Stimulated activated CD4-positive, alpha-beta T cell treated with anti-CD3 and anti-CD28 coated beads, Interleukin-1b, Interleukin-23, amount 100 ng/mL, for 48 hours (primary cell): ENCODE results near the gene CDCA8.

Experiments
- DNase-seq: peaks from one replicate; pipeline ENCODE4 v3.0.0-alpha.2; 2020

The CDCA8 gene

GRCh38 chr1:37692078-37692833, at the start of gene CDCA8:
Gene CDCA8 (plus strand): TSS chr1:37692516. CDS start chr1:37692691, 175 bp downstream.
- peak; percentile 99 for DNase-seq

DNA sequence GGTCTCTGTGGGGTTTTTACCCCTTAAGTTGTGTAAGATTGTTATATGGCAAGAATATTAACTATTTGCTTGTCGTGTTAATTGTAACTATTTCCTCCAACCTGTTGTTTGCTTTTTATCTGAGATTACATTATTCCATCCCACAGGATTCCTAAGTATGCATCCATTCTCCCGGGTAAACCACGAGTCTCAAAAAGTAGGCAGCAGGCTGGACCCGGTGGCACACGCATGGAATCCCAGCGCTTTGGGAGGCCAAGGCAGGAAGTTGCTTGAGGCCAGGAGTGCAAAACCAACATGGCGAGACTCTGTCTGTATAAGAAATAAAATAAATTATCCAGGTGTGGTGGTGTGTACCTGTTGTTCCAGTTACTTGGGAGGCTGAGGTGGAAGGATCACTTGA, 45.0 kb upstream of the CDCA8 start:
- no peak for DNase-seq

- DNase-seq, result no peak
These were observed 42.1 kb upstream of the CDCA8 start for GRCh38 chr1:37650173-37650572.

DNA sequence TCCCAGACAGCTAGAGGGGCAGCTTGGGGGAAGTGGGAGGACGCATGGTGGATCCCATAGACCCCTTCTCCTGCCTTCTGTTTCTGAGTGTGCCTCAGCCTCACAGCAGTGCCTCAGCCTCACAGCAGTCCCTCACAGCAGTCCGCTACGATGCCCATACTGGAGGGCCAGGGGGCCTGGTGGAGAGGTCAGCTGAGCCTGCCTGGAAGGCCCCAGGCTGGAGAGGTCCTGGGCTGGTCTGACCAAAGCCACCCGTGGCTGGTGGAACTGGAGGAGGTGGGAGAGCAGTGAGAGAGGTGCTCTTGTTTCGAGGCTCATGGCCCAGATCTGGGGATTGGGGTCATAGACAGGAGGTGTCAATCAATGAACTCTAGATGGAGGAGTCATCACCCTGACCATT, 41.6 kb upstream of the CDCA8 start:
- DNase-seq, result no peak

- DNase-seq, result no peak
These were observed 40.5 kb upstream of the CDCA8 start for GRCh38 chr1:37651803-37652202.

DNA sequence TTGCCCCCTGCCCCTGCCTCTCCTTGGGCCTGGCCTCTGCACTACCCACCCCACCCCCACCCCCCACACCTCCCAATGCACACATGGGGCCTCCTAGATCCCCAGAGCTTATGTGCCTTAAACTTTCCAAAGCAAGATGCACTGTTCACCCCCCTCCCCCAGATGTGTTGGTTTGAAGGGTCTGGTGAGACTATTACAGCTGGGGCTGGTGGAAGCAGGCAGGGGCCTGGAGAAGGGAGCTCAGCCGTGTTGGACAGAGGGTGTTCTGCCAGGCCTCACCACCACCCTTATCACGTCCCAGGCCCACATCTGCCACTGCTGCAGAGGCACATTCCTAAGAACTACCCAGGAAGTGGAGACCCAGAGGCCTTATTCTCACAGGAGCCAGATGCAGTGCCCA, 39.3 kb upstream of the CDCA8 start:
- DNase-seq, result no peak

DNA sequence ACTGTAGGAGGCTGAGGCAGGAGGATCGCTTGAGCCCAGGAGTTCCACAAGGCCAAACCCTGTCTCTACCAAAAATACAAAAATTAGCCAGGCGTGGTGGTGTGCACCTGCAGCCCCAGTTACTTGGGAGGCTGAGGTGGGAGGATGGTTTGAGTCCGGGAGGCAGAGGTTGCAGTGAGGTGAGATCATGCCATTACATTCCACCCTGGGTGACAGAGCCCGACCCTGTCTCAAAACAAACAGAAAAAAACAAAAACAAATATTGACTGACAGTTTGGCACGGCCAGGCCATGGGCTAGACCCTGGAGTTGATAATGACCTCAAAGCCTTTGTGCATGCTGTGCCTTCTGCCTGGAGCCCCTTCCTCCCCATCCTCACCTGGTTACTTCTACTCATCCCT, 38.4 kb upstream of the CDCA8 start:
- no peak for DNase-seq

DNA sequence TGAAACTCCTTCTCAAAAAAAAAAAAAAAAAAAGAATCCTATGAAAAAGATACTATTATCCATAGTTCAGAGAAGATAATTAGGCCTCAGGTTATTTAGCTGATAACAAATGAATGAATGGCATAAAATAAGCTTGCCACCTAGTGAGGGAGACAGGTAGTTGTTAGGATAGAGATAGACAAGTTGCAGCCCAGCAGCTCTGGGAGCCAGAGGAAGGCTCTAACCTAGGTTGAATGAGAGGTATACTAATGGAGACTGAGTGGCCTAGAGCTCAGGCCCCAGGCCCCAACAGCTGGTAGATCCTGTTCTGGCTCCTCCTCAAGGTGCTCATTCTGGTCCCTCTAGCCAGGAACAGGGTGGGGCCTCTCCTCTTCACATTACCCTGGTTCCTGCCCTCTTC, 37.0 kb upstream of the CDCA8 start:
- DNase-seq, result no peak

GRCh38 chr1:37656026-37656425, 36.3 kb upstream of the CDCA8 start:
- DNase-seq, result no peak

GRCh38 chr1:37656881-37657280, 35.4 kb upstream of the CDCA8 start:
- no peak for DNase-seq

- no peak for DNase-seq
These were observed 34.5 kb upstream of the CDCA8 start for GRCh38 chr1:37657620-37658412.

DNA sequence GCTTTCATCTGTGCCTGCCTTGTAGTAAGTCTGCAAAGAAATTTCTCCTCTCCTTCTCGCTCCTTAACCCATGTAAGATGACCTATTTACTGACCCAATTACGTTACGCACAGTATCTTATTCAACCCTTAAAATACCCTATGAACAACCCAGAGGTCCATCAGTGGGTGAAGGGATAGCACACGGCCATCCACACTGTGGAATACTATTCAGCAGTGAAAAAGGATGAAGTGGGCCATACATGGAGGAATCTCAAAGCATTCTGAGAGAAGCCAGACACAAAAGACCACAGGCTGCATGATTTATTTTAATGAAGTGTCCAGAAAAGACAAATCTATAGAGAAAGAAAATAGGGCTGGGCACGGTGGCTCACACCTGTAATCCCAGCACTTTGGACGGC, 33.8 kb upstream of the CDCA8 start:
- DNase-seq, result no peak

- no peak for DNase-seq
These were observed 31.7 kb upstream of the CDCA8 start for GRCh38 chr1:37660664-37661063.

DNA sequence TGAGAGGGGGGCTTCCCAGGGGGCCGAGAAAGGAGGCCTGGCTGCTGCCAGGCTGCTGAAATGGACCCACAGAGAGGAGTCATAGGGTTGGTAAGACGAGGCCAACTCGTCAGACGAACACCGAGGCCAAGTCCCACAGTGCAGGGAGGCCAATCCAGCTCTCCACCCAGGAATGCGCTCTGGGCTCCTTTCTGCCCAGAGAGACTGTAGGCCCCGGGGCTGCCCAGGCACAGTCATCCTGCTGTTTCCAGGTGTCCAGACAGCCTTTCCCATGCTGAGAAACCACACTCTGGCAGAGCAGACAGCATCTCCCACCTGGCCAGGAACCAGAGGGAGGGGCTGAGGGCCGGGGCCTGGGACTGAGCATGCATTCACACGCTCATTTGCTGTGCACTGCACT, 30.9 kb upstream of the CDCA8 start:
- DNase-seq, result no peak

GRCh38 chr1:37662031-37662755, 30.1 kb upstream of the CDCA8 start:
- no peak for DNase-seq

GRCh38 chr1:37663426-37664000, 28.8 kb upstream of the CDCA8 start:
- DNase-seq, result no peak

DNA sequence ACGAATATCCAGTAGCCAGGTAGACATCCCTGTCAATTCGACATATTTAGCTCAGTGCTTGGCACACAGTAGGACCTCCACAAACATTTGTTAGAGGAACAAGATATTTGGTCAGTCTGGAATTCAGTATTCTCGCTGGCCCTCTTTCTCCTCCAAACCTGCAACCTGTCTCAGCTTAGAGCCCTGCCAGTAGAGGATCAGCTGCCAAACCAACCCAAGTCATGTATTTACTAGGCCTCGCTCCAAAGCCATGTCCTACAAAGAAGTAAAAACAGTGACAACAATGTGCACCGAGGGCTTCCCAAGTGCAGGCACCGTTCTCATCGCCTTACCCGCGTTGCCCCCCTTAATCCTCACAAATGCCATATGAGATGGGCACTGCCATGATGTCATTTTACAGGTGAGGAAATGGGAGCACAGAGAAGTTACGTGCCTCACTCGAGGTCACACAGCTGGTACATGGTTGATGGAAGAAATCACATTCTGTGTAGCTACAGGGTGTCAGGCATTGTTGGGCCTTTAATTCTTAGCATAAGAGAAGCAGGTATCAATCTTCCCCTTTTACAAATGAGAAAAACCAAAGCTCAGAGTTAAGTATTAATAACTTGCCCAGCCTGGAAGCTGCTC, 26.0 kb upstream of the CDCA8 start:
- DNase-seq, result no peak

GRCh38 chr1:37667023-37667671, 25.2 kb upstream of the CDCA8 start:
- DNase-seq, result no peak

DNA sequence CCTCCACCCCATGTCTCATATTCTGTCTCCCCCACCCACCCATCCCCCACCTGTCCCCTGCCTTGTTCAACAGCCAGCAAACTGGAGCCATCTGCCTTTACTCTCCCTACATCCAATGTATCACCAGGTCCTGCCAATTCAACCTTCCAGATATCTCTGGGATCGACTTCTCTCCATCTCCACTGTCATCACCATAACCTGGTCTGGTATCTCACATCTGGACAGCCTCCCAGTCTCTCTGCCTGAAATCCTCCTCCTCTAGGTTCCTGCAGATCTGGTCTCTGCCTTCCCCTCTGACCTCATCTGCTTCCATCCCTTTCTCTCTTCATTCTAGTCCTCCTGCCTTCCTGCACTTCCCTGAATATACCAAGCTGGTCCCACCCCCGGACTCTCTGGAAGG, 22.2 kb upstream of the CDCA8 start:
- no peak for DNase-seq

DNA sequence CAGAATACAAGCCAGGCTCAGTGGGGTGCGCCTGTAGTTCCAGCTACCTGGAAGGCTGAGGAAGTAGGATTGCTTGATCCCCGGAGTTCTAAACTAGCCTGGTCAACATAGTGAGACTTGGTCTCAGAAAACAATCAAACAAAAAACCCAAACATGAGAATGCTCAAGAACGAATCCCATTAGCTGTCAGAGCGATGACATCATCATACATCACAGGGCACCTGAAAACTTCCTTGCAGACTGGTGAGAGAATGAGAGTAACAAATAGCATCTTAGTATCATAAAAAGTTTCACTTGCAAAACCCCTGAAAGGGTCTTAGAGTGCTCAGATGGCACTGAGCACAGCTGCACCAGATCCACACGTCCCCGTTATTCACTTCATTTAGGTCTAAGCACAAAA, 21.1 kb upstream of the CDCA8 start:
- DNase-seq, result no peak

- no peak for DNase-seq
These were observed 20.0 kb upstream of the CDCA8 start for GRCh38 chr1:37672136-37672870.

- DNase-seq, result peak; percentile 69
These were observed 18.4 kb upstream of the CDCA8 start for GRCh38 chr1:37673920-37674319.
